ENCODE data around the gene TMX2.
"Not testable (repeated sequence)": the region's sequence is repeated elsewhere in the genome, so short reads cannot be mapped to it uniquely, and the experiment has no call there.

TMX2 gene

GRCh38 chr11:57716726-57717125 is 4.3 kb downstream of the TMX2 start:
- DNase-seq: not testable (repeated sequence)

- no peak for DNase-seq
These were observed 14.8 kb downstream of the TMX2 start for GRCh38 chr11:57727185-57727584.

- DNase-seq: no peak
These were observed 16.4 kb downstream of the TMX2 start for GRCh38 chr11:57728829-57729228.

- no peak for DNase-seq
These were observed 17.1 kb downstream of the TMX2 start for GRCh38 chr11:57729479-57729878.

GRCh38 chr11:57732661-57733060 is 20.3 kb downstream of the TMX2 start:
- no peak for DNase-seq

- no peak for DNase-seq
These were observed 23.4 kb downstream of the TMX2 start for GRCh38 chr11:57735619-57736298.

- peak; percentile 98 for DNase-seq
These were observed 29.0 kb downstream of the TMX2 start, which contains the start of gene SELENOH for GRCh38 chr11:57741132-57742086. TSS of gene SELENOH (plus strand) at chr11:57741491. CDS start at chr11:57741596, 105 bp downstream.

- DNase-seq: no peak
These were observed 29.7 kb downstream of the TMX2 start for GRCh38 chr11:57742087-57742452.

GRCh38 chr11:57744357-57744756 is 32.0 kb downstream of the TMX2 start:
- DNase-seq: no peak

- no peak for DNase-seq
These were observed 32.8 kb downstream of the TMX2 start for GRCh38 chr11:57745206-57745605.

- DNase-seq: no peak
These were observed 34.5 kb downstream of the TMX2 start for GRCh38 chr11:57746920-57747319.

- DNase-seq: no peak
These were observed 38.8 kb downstream of the TMX2 start for GRCh38 chr11:57751176-57751575.

- DNase-seq: no peak
These were observed 39.4 kb downstream of the TMX2 start, which contains the start of gene BTBD18 for GRCh38 chr11:57751676-57752253. TSS of gene BTBD18 (minus strand) at chr11:57751819. CDS start at chr11:57751188, 631 bp downstream.

- DNase-seq: no peak
These were observed 40.6 kb downstream of the TMX2 start for GRCh38 chr11:57752954-57753353.

GRCh38 chr11:57758174-57758573 is 45.8 kb downstream of the TMX2 start:
- no peak for DNase-seq

GRCh38 chr11:57761301-57762234 is 49.2 kb downstream of the TMX2 start, which contains the start of gene CTNND1:
TSS of gene CTNND1 (plus strand) at chr11:57761802. CDS start at chr11:57791479, 29,677 bp downstream.
- DNase-seq: peak; percentile 25

- DNase-seq: no peak
These were observed 50.0 kb downstream of the TMX2 start for GRCh38 chr11:57762235-57762861.

GRCh38 chr11:57763568-57763967 is 51.2 kb downstream of the TMX2 start:
- DNase-seq: no peak

- DNase-seq: no peak
These were observed 51.6 kb downstream of the TMX2 start for GRCh38 chr11:57764021-57764420.

GRCh38 chr11:57764566-57764965 is 52.2 kb downstream of the TMX2 start:
- no peak for DNase-seq

- DNase-seq: no peak
These were observed 52.6 kb downstream of the TMX2 start for GRCh38 chr11:57764972-57765371.

- DNase-seq: no peak
These were observed 58.4 kb downstream of the TMX2 start for GRCh38 chr11:57770793-57771192.
